Type B pancreatic cell (in vitro differentiated cells): ENCODE measurements around the gene MT1F. TPM values are rescaled to one million over a fixed set of nuclear protein-coding genes. Genes with fewer than 3 reads are reported as not detected.
"Not testable (repeated sequence)": the region's sequence is repeated elsewhere in the genome, so short reads cannot be mapped to it uniquely, and the experiment has no call there.

Experiments used
- DNase-seq: peaks from one replicate; pipeline ENCODE4 v3.0.0; 2021; ENCODE audit warnings: mixed read lengths; ENCODE audit not compliant: unreplicated experiment; ENCODE audit errors: extremely low spot score
- H3K27ac Mint-ChIP-seq: 2 replicates; pipeline ENCODE4 v1.8.0; 2021; ENCODE audit warnings: mild to moderate bottlenecking, mixed read lengths
- H3K27me3 Mint-ChIP-seq: 2 replicates; pipeline ENCODE4 v1.8.0; 2021; ENCODE audit warnings: mixed read lengths
- H3K36me3 Mint-ChIP-seq: 2 replicates; pipeline ENCODE4 v1.8.0; 2021; ENCODE audit warnings: mixed read lengths
- H3K4me1 Mint-ChIP-seq: one replicate; pipeline ENCODE4 v1.8.0; 2021; ENCODE audit warnings: mixed read lengths; ENCODE audit not compliant: unreplicated experiment
- H3K4me3 Mint-ChIP-seq: 2 replicates; pipeline ENCODE4 v1.8.0; 2021; ENCODE audit warnings: mild to moderate bottlenecking, mixed read lengths
- H3K9me3 Mint-ChIP-seq: 2 replicates; pipeline ENCODE4 v1.8.0; 2021; ENCODE audit warnings: mixed read lengths
- total RNA-seq: library from RNA; stranded (reverse); gene quantifications from 2 replicates; pipeline ENCODE4 v1.2.1, GENCODE V29; 2021; ENCODE audit warnings: low replicate concordance
- TF ChIP-seq, protein P1 (sequence below): fragments of 200-600 bp; sonication (generic); conservative IDR thresholded peaks from 2 replicates; pipeline ENCODE4 v1.5.0; 2021; ENCODE audit warnings: antibody characterized with exemption, mild to moderate bottlenecking

The MT1F gene
- total RNA-seq, 1 donor from 2014 or later: 6.5 TPM

DNA sequence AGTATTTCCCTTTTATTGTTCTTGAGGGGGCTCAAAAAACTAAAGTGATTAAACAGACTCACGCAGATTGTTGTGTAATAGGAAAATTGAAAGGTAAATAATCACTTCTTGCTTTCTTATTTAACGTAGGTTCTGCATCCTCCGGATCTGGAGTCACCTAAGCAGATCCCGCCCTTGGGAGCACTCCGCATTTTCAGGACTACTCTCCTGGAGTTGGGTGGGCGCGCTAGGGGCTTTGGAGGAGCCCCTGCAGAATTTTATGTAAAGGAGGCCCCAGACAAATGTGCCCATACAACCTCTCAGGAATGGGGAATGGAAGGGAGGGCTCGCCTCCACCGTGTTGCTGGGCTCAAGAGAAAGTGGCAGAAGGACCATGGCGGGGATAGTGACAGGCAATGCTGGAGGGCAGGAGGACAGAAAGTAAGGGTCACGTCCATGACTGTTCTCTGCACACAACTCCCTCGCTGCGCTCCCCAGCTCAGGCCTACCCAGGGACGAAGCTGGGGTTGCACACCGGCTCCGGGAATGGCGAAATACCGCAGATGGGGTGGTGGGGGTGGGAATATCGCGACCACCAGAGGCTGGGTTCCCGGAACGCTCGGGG lies 41.0 kb upstream of the MT1F start:
- TF ChIP-seq, protein P1, sequence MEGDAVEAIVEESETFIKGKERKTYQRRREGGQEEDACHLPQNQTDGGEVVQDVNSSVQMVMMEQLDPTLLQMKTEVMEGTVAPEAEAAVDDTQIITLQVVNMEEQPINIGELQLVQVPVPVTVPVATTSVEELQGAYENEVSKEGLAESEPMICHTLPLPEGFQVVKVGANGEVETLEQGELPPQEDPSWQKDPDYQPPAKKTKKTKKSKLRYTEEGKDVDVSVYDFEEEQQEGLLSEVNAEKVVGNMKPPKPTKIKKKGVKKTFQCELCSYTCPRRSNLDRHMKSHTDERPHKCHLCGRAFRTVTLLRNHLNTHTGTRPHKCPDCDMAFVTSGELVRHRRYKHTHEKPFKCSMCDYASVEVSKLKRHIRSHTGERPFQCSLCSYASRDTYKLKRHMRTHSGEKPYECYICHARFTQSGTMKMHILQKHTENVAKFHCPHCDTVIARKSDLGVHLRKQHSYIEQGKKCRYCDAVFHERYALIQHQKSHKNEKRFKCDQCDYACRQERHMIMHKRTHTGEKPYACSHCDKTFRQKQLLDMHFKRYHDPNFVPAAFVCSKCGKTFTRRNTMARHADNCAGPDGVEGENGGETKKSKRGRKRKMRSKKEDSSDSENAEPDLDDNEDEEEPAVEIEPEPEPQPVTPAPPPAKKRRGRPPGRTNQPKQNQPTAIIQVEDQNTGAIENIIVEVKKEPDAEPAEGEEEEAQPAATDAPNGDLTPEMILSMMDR: no peak
- no peak for DNase-seq
- H3K27me3 Mint-ChIP-seq: peaks cover 80% of the 10 kb centered on the region
- H3K4me3 Mint-ChIP-seq: peak overlapping the region; percentile 66
- H3K9me3 Mint-ChIP-seq: no peaks in the 10 kb centered on the region
- H3K27ac Mint-ChIP-seq: no peak overlapping the region
- H3K4me1 Mint-ChIP-seq: no peaks in the 10 kb centered on the region
- no peaks in the 10 kb centered on the region for H3K36me3 Mint-ChIP-seq

GRCh38 chr16:56617212-56618085 lies 40.3 kb upstream of the MT1F start:
- no peaks in the 10 kb centered on the region for H3K9me3 Mint-ChIP-seq
- H3K4me3 Mint-ChIP-seq: peak overlapping the region; percentile 82
- DNase-seq: no peak
- H3K4me1 Mint-ChIP-seq: no peaks in the 10 kb centered on the region
- TF ChIP-seq, protein P1: no peak
- no peak overlapping the region for H3K27ac Mint-ChIP-seq
- peaks cover 86% of the 10 kb centered on the region for H3K27me3 Mint-ChIP-seq
- no peaks in the 10 kb centered on the region for H3K36me3 Mint-ChIP-seq

DNA sequence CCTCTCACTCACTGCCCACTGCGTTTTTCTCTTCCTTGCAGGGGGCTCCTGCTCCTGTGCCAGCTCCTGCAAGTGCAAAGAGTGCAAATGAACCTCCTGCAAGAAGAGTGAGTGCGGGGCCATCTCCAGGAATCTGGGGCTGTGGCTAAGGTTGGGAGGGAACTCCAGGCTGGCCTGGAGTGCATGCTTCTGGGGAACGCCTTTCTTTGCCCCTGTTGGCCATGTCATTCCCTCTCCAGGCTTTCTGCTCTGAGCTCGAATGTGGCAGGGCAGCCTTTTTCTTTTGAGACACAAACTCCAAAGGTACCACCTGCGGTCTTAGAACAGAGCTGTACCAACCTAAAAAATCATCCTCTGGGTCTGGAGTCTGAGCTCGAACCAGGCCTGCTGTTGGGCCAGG lies 39.6 kb upstream of the MT1F start:
- Mint-ChIP-seq H3K4me3 (peak overlapping the region; percentile 82), H3K9me3 (peaks cover 5% of the 10 kb centered on the region), H3K27me3 (peaks cover 91% of the 10 kb centered on the region)

GRCh38 chr16:56620339-56620897 lies 37.3 kb upstream of the MT1F start:
- no peak overlapping the region for H3K27ac Mint-ChIP-seq
- H3K4me3 Mint-ChIP-seq: no peak overlapping the region
- TF ChIP-seq, protein P1: no peak
- peaks cover 6% of the 10 kb centered on the region for H3K36me3 Mint-ChIP-seq
- peaks cover 8% of the 10 kb centered on the region for H3K9me3 Mint-ChIP-seq
- no peak for DNase-seq
- H3K27me3 Mint-ChIP-seq: peaks cover 90% of the 10 kb centered on the region
- no peaks in the 10 kb centered on the region for H3K4me1 Mint-ChIP-seq

More for the DNA sequence above, 39.6 kb upstream of the MT1F start:
- Mint-ChIP-seq H3K4me1 (no peaks in the 10 kb centered on the region), H3K36me3 (peaks cover under 1% of the 10 kb centered on the region), H3K27ac (no peak overlapping the region)
- TF ChIP-seq, protein P1: no peak
- DNase-seq: no peak

- H3K9me3 Mint-ChIP-seq, H3K4me3 Mint-ChIP-seq, DNase-seq, H3K27ac Mint-ChIP-seq, H3K36me3 Mint-ChIP-seq, H3K4me1 Mint-ChIP-seq: not testable (repeated sequence)
- peaks cover 93% of the 10 kb centered on the region for H3K27me3 Mint-ChIP-seq
Observed at GRCh38 chr16:56621665-56622445, 35.9 kb upstream of the MT1F start.

DNA sequence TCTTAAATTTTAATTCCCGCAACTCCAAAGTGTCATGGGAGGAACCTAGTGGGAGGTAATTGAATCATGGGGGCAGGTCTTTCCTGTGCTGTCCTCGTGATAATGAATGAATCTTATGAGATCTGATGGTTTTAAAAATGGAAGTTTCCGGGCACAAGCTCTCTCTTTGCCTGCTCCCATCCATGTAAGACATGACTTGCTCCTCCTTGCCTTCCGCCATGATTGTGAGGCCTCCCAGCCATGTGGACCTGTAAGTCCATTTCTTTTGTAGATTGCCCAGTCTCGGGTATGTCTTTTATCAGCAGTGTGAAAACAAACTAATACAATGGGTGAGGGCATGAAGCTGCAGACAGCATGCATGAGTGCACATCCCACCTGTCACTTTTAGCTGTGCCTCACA lies 34.6 kb upstream of the MT1F start:
- DNase-seq, H3K27ac Mint-ChIP-seq, H3K36me3 Mint-ChIP-seq, H3K4me1 Mint-ChIP-seq, H3K9me3 Mint-ChIP-seq, H3K4me3 Mint-ChIP-seq: not testable (repeated sequence)
- peaks cover 86% of the 10 kb centered on the region for H3K27me3 Mint-ChIP-seq
